Neuronal stem cell (in vitro differentiated cells): ENCODE data around the gene MLXIPL.

ENCODE experiments used
- DNase-seq: peaks from one replicate; pipeline ENCODE4 v3.0.0-alpha.2; 2013; ENCODE audit warnings: low spot score
- H2AFZ ChIP-seq: one replicate; pipeline ENCODE4 v1.6.1; 2013; ENCODE audit warnings: mild to moderate bottlenecking, low read length, inconsistent platforms
- H2AK5ac ChIP-seq: 2 replicates; pipeline ENCODE4 v1.6.1; 2013; ENCODE audit warnings: low read depth, mild to moderate bottlenecking, inconsistent platforms, low read length, moderate library complexity, mixed read lengths
- H2BK120ac ChIP-seq: 2 replicates; pipeline ENCODE4 v1.6.1; 2013; ENCODE audit warnings: low read depth, mild to moderate bottlenecking, inconsistent platforms, low read length, moderate library complexity, mixed read lengths
- H2BK12ac ChIP-seq: one replicate; pipeline ENCODE4 v1.6.1; 2013; ENCODE audit warnings: low read length, inconsistent platforms
- H2BK15ac ChIP-seq: 2 replicates; pipeline ENCODE4 v1.6.1; 2013; ENCODE audit warnings: mild to moderate bottlenecking, low read length, inconsistent platforms, mixed read lengths
- H2BK5ac ChIP-seq: one replicate; pipeline ENCODE4 v1.6.1; 2013; ENCODE audit warnings: inconsistent platforms, mild to moderate bottlenecking, low read length, moderate library complexity
- H3K14ac ChIP-seq: one replicate; pipeline ENCODE4 v1.6.1; 2013; ENCODE audit warnings: low read length, inconsistent platforms
- H3K18ac ChIP-seq: 2 replicates; pipeline ENCODE4 v1.6.1; 2013; ENCODE audit warnings: low read length, inconsistent platforms
- H3K23ac ChIP-seq: 2 replicates; pipeline ENCODE4 v1.6.1; 2013; ENCODE audit warnings: low read depth, mild to moderate bottlenecking, mixed read lengths, low read length, inconsistent platforms; ENCODE audit not compliant: poor library complexity
- H3K27ac ChIP-seq: replicated peaks from 3 replicates; pipeline ENCODE4 v1.5.1; 2013; ENCODE audit warnings: low read length, inconsistent platforms
- H3K27me3 ChIP-seq, 3 experiments: 2 replicates each; pipeline ENCODE4 v1.6.1; 2013; ENCODE audit warnings: low read length in 3 of 3, mild to moderate bottlenecking in 2 of 3, inconsistent platforms in 1 of 3, low read depth in 1 of 3, mixed read lengths in 1 of 3, moderate library complexity in 1 of 3; ENCODE audit not compliant: control insufficient read depth in 3 of 3, insufficient read depth in 3 of 3
- H3K36me3 ChIP-seq, 2 donors: replicated peaks in 1 of 2; 2 replicates each; pipeline ENCODE4 v1.6.1; 2013; ENCODE audit warnings: low read length in 2 of 2; ENCODE audit not compliant: control insufficient read depth in 2 of 2, insufficient read depth in 2 of 2
- H3K4ac ChIP-seq: 2 replicates; pipeline ENCODE4 v1.6.1; 2013; ENCODE audit warnings: inconsistent platforms, mild to moderate bottlenecking, low read length, moderate library complexity
- H3K4me1 ChIP-seq, 2 donors: 1 replicate in 1 of 2; 2 replicates in 1 of 2; pipeline ENCODE4 v1.6.1; 2013; ENCODE audit warnings: low read length in 2 of 2, low read depth in 1 of 2; ENCODE audit not compliant: control insufficient read depth in 2 of 2, insufficient read depth in 1 of 2
- H3K4me2 ChIP-seq: one replicate; pipeline ENCODE4 v1.6.1; 2013; ENCODE audit warnings: mild to moderate bottlenecking, low read length, inconsistent platforms; ENCODE audit not compliant: insufficient read depth, poor library complexity, severe bottlenecking
- H3K4me3 ChIP-seq, 2 donors: 2 replicates each; pipeline ENCODE4 v1.5.1; 2013; ENCODE audit warnings: low read length in 2 of 2, mild to moderate bottlenecking in 2 of 2, inconsistent platforms in 1 of 2, moderate library complexity in 1 of 2
- H3K79me1 ChIP-seq: one replicate; pipeline ENCODE4 v1.6.1; 2013; ENCODE audit warnings: low read depth, mild to moderate bottlenecking, inconsistent platforms, low read length, moderate library complexity
- H3K9ac ChIP-seq: one replicate; pipeline ENCODE4 v1.6.1; 2013; ENCODE audit warnings: mild to moderate bottlenecking, low read depth, low read length, inconsistent platforms; ENCODE audit not compliant: poor library complexity
- H3K9me3 ChIP-seq, 2 donors: replicated peaks in 1 of 2; 2 replicates each; pipeline versions ENCODE3 to v1.6.1; 2013; ENCODE audit warnings: low read length in 2 of 2, mild to moderate bottlenecking in 2 of 2, inconsistent platforms in 1 of 2, low read depth in 1 of 2, mixed read lengths in 1 of 2, moderate library complexity in 1 of 2; ENCODE audit not compliant: control insufficient read depth in 2 of 2, insufficient read depth in 1 of 2
- H4K8ac ChIP-seq: one replicate; pipeline ENCODE4 v1.6.1; 2013; ENCODE audit warnings: low read depth, mild to moderate bottlenecking, inconsistent platforms, low read length, moderate library complexity
- H4K91ac ChIP-seq: one replicate; pipeline ENCODE4 v1.6.1; 2013; ENCODE audit warnings: low read length, low read depth, mild to moderate bottlenecking, inconsistent platforms; ENCODE audit not compliant: poor library complexity
- WGBS, 2 donors: extraction: QIAGEN DNeasy Blood & Tissue Kit; methylation state at CpG; one replicate each; pipeline ENCODE4 v1.1.7; 2013; ENCODE audit warnings: missing lambda C conversion rate in 2 of 2, mixed read lengths in 1 of 2; ENCODE audit not compliant: insufficient read length in 2 of 2, insufficient replicate concordance in 1 of 2; ENCODE audit errors: extremely low coverage in 2 of 2; 5-methylcytosine and 5-hydroxymethylcytosine counted together

The MLXIPL gene

GRCh38 chr7:73593207-73594045 lies 30.9 kb downstream of the MLXIPL start:
- no peak overlapping the region for H4K91ac ChIP-seq
- DNase-seq: no peak
- no peak overlapping the region for H3K4me2 ChIP-seq
- no peak overlapping the region for H2BK12ac ChIP-seq
- no peak overlapping the region for H2BK120ac ChIP-seq
- H2BK5ac ChIP-seq: no peak overlapping the region
- H2BK15ac ChIP-seq: no peak overlapping the region
- H3K27ac ChIP-seq: no peak overlapping the region
- no peak overlapping the region for H3K14ac ChIP-seq
- H3K27me3 ChIP-seq: peaks cover 0 to 18% (median 0%) of the 10 kb centered on the region in 3 experiments
- no peak overlapping the region for H2AK5ac ChIP-seq
- no peak overlapping the region for H3K4me3 ChIP-seq
- H3K4me1 ChIP-seq: peaks cover 0 to 5% of the 10 kb centered on the region in 2 donors
- no peaks in the 10 kb centered on the region for H3K36me3 ChIP-seq
- H3K79me1 ChIP-seq: no peaks in the 10 kb centered on the region
- H4K8ac ChIP-seq: no peak overlapping the region
- no CpG with 5 or more reads among the region's 14 CpGs for WGBS, 2 donors
- H3K18ac ChIP-seq: peak overlapping the region; percentile 42
- no peak overlapping the region for H2AFZ ChIP-seq
- H3K9ac ChIP-seq: no peak overlapping the region
- H3K4ac ChIP-seq: no peak overlapping the region
- H3K9me3 ChIP-seq: no peaks in the 10 kb centered on the region
- H3K23ac ChIP-seq: peak overlapping the region; percentile 55

- WGBS, 2 donors: no CpG with 5 or more reads among the region's 12 CpGs
- H3K36me3 ChIP-seq: no peaks in the 10 kb centered on the region
- no peaks in the 10 kb centered on the region for H3K9me3 ChIP-seq
- peaks cover 3% of the 10 kb centered on the region for H3K79me1 ChIP-seq
- H2BK120ac ChIP-seq: no peak overlapping the region
- no peak overlapping the region for H3K27ac ChIP-seq
- H3K4me3 ChIP-seq: no peak overlapping the region
- H4K8ac ChIP-seq: no peak overlapping the region
- no peak overlapping the region for H3K18ac ChIP-seq
- H3K14ac ChIP-seq: peak overlapping the region; percentile 1
- H4K91ac ChIP-seq: no peak overlapping the region
- H3K4ac ChIP-seq: no peak overlapping the region
- no peak overlapping the region for H2BK15ac ChIP-seq
- no peak overlapping the region for H3K9ac ChIP-seq
- peak overlapping the region; percentile 76 for H2AK5ac ChIP-seq
- no peak overlapping the region for H3K4me2 ChIP-seq
- H3K27me3 ChIP-seq: no peaks in the 10 kb centered on the region
- H2BK5ac ChIP-seq: no peak overlapping the region
- H3K23ac ChIP-seq: no peak overlapping the region
- H2BK12ac ChIP-seq: no peak overlapping the region
- no peak for DNase-seq
- H2AFZ ChIP-seq: no peak overlapping the region
- H3K4me1 ChIP-seq: peaks cover 2 to 5% of the 10 kb centered on the region in 2 donors
These were observed 37.4 kb downstream of the MLXIPL start for GRCh38 chr7:73586911-73587310.

GRCh38 chr7:73585196-73585595 lies 39.1 kb downstream of the MLXIPL start:
- no peak overlapping the region for H3K4ac ChIP-seq
- no peak overlapping the region for H3K23ac ChIP-seq
- DNase-seq: no peak
- no peak overlapping the region for H4K8ac ChIP-seq
- no peak overlapping the region for H2BK5ac ChIP-seq
- no peak overlapping the region for H3K18ac ChIP-seq
- H2BK120ac ChIP-seq: no peak overlapping the region
- peaks cover 7 to 8% of the 10 kb centered on the region in 2 donors for H3K4me1 ChIP-seq
- no peak overlapping the region for H2BK12ac ChIP-seq
- no peaks in the 10 kb centered on the region for H3K9me3 ChIP-seq
- peaks cover 3% of the 10 kb centered on the region for H3K79me1 ChIP-seq
- no peak overlapping the region for H4K91ac ChIP-seq
- no peak overlapping the region for H3K4me2 ChIP-seq
- H2BK15ac ChIP-seq: no peak overlapping the region
- H3K27ac ChIP-seq: no peak overlapping the region
- H3K14ac ChIP-seq: no peak overlapping the region
- H2AFZ ChIP-seq: no peak overlapping the region
- no peak overlapping the region for H2AK5ac ChIP-seq
- H3K9ac ChIP-seq: no peak overlapping the region
- H3K4me3 ChIP-seq: no peak overlapping the region
- H3K27me3 ChIP-seq: no peaks in the 10 kb centered on the region
- no CpG with 5 or more reads among the region's 2 CpGs for WGBS, 2 donors
- H3K36me3 ChIP-seq: no peaks in the 10 kb centered on the region

GRCh38 chr7:73582664-73583202 lies 41.6 kb downstream of the MLXIPL start:
- H2BK12ac ChIP-seq: no peak overlapping the region
- no peak overlapping the region for H3K9ac ChIP-seq
- no peak overlapping the region for H2AFZ ChIP-seq
- no peak overlapping the region for H3K23ac ChIP-seq
- peaks cover 7 to 8% of the 10 kb centered on the region in 2 donors for H3K4me1 ChIP-seq
- no peaks in the 10 kb centered on the region for H3K36me3 ChIP-seq
- H3K4ac ChIP-seq: no peak overlapping the region
- no peak overlapping the region for H2BK120ac ChIP-seq
- peaks cover 3% of the 10 kb centered on the region for H3K79me1 ChIP-seq
- no peak overlapping the region for H3K18ac ChIP-seq
- no peak overlapping the region for H3K14ac ChIP-seq
- no peaks in the 10 kb centered on the region for H3K9me3 ChIP-seq
- H3K27me3 ChIP-seq: no peaks in the 10 kb centered on the region
- no peak overlapping the region for H2BK5ac ChIP-seq
- H2BK15ac ChIP-seq: no peak overlapping the region
- H3K4me2 ChIP-seq: no peak overlapping the region
- no peak overlapping the region for H4K8ac ChIP-seq
- no peak overlapping the region for H3K27ac ChIP-seq
- H4K91ac ChIP-seq: no peak overlapping the region
- no CpG with 5 or more reads among the region's 6 CpGs for WGBS, 2 donors
- no peak overlapping the region for H2AK5ac ChIP-seq
- H3K4me3 ChIP-seq: no peak overlapping the region
- no peak for DNase-seq
